BJ (cell line): ENCODE measurements around the gene FOXP1. TPM values are rescaled to one million over a fixed set of nuclear protein-coding genes. Genes with fewer than 3 reads are reported as not detected.

Experiments used
- CTCF ChIA-PET: fragments of 350-600 bp; formaldehyde crosslinking; extraction: SDS; loops from one replicate; lab custom pipeline; 2021; ENCODE audit warnings: antibody characterized with exemption, inconsistent platforms; lab: Yijun Ruan, JAX
- POLR2A ChIA-PET: fragments of 300-600 bp; sonication (Branson Sonifier 250); formaldehyde crosslinking; extraction: SDS; loops from one replicate; lab custom pipeline; 2021; ENCODE audit warnings: antibody characterized with exemption; lab: Charles Lee
- DNase-seq: peaks from one replicate; pipeline ENCODE4 v3.0.0-alpha.2; 2011; ENCODE audit warnings: low read depth
- H3K27me3 ChIP-seq: 2 replicates; pipeline ENCODE4 v1.6.0; 2011; ENCODE audit warnings: low read length; ENCODE audit not compliant: control insufficient read depth, insufficient read depth
- H3K36me3 ChIP-seq: 2 replicates; pipeline ENCODE4 v1.5.1; 2011; ENCODE audit warnings: low read length; ENCODE audit not compliant: control insufficient read depth, insufficient read depth
- H3K4me3 ChIP-seq: 2 replicates; pipeline ENCODE4 v1.5.1; 2011; ENCODE audit warnings: low read depth, mild to moderate bottlenecking, control low read depth, low read length
- CTCF ChIP-seq: IDR thresholded peaks from 2 replicates; pipeline ENCODE4 v1.5.1; 2011; ENCODE audit warnings: low read depth, mild to moderate bottlenecking, control low read depth, inconsistent platforms, low read length, moderate library complexity; ENCODE audit not compliant: insufficient read depth
- polyA plus RNA-seq: library from polyadenylated mRNA; depleted of rRNA; stranded (reverse); fragments of >200 nt; gene quantifications from 2 replicates; pipeline ENCODE4 v1.2.3, GENCODE V29; 2011

The FOXP1 gene
- polyA plus RNA-seq, 1 experiment, result 37.0 TPM

- CTCF ChIA-PET, result no interaction called here
- no peak for DNase-seq
- POLR2A ChIA-PET, result interaction anchor here (0.6 kb wide), 1 partner anchor 541 kb away, joined by 3 read pairs; no protein-coding TSS in a partner anchor
- TF ChIP-seq CTCF, result no peak
- no peak overlapping the region for H3K4me3 ChIP-seq
- no peaks in the 10 kb centered on the region for H3K36me3 ChIP-seq
- no peaks in the 10 kb centered on the region for H3K27me3 ChIP-seq
These were observed 335.6 kb downstream of the FOXP1 start for GRCh38 chr3:71247958-71248335.

DNA sequence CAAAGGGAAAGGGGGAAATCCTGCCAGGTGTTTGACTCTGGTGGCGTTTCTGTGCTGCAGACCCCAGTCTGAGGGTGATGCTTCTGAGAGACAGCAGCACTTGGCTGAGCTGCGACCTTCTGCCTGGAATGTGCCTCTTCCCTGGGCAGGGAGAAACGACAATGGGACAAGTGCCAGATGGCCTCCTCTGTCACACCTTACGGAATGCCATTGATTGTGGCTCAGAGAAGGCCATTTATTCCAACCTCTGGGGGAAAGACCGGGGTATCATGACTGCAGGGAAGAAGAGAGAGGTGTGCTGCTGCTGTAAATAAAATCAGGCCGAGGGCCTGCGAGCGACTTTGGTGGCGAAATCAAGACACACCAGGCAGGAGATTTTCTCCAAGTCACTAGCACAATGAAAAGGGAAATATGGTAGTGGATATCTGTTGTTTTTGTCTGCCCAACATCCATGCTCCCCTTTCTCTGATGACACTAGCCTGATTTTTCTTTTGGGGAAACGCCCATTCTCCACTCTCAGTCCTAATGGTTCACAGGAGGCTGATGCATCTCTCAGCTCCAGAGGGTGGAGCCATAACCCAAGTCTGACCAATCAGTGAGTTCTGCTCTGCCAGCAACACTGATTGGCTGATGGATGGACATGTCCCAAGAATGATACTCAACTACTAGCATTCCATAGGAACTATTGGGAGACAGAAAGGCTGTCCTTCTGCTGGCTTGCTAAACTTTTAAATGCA is 336.1 kb downstream of the FOXP1 start:
- no peaks in the 10 kb centered on the region for H3K36me3 ChIP-seq
- POLR2A ChIA-PET, result no interaction called here
- TF ChIP-seq CTCF, result no peak
- no peak for DNase-seq
- CTCF ChIA-PET, result no interaction called here
- no peaks in the 10 kb centered on the region for H3K27me3 ChIP-seq
- no peak overlapping the region for H3K4me3 ChIP-seq

DNA sequence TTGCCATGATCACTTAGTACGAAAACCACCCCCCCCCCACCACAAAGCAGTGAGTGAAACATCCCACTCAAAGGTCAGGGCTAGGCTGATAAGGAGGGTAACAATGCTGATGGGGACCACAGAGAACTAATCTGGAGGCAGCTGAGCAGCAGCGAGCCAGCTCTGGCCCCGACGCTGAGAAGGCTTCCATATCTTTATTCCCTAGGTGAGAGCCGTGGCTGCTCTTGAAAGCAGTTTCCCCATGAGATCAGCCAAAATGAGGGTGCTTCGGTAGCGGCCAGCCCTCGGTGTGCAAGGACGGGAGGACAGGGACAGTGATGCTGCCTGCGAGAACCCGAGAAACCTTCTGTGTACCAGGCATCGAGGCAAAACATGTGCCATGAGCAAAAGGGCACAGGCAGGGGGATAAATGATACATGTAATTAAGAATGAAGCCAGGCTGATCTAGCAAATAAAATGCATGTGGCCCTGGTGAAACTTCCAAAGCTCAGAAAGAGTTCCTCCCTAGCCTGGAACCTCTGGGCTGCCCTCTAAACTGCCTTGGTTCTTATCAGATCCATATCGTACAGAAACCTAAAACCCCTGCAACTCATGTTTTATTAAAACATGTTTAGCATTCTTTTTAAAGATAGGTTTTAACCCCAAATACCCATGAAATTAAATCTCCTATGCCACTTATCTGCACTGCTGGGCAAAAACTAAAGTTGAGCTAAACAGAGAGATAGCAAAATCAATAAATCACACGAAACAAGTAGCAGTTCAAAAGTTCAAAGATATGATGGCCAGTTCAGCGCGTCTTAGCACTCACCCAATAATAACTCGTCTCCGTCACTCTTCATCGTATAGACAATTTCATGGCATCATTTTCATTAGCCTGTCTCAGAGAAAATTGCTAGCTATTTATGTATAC is 337.3 kb downstream of the FOXP1 start:
- no peaks in the 10 kb centered on the region for H3K36me3 ChIP-seq
- H3K4me3 ChIP-seq, result no peak overlapping the region
- POLR2A ChIA-PET, result no interaction called here
- H3K27me3 ChIP-seq, result no peaks in the 10 kb centered on the region
- CTCF ChIA-PET, result interaction anchor here (1.2 to 1.5 kb wide), 2 partner anchors 21 to 401 kb away, joined by 3 to 4 read pairs; no protein-coding TSS in a partner anchor
- TF ChIP-seq CTCF, result no peak
- DNase-seq, result no peak

GRCh38 chr3:71244826-71245488 is 338.6 kb downstream of the FOXP1 start:
- ChIA-PET CTCF (interaction anchor here (0.6 to 1.5 kb wide), 3 partner anchors 12 to 403 kb away, joined by 3 to 4 read pairs (median 3); no protein-coding TSS in a partner anchor), POLR2A (interaction anchor here (0.7 kb wide), 2 partner anchors 89 to 107 kb away, joined by 3 to 4 read pairs; no protein-coding TSS in a partner anchor)
- H3K36me3 ChIP-seq, result no peaks in the 10 kb centered on the region
- H3K4me3 ChIP-seq, result no peak overlapping the region; the same call in 1 of the 2 replicates
- no peak; the same call in 1 of the 2 replicates for TF ChIP-seq CTCF
- H3K27me3 ChIP-seq, result no peaks in the 10 kb centered on the region
- peak; percentile 19 for DNase-seq
